ENCODE data around the gene MEIS1. TPM values are rescaled to one million over a fixed set of nuclear protein-coding genes. Genes with fewer than 3 reads are reported as not detected.

The MEIS1 gene
- total RNA-seq, 1 experiment from 2014 or later: 6.2 TPM

GRCh38 chr2:66526180-66526579, 91.3 kb downstream of the MEIS1 start:
- no peak overlapping the region for H3K27ac ChIP-seq
- no peak for DNase-seq (ENCODE audit: low read depth in 1 of 2, low spot score in 2 of 2)
- H3K36me3 ChIP-seq: no peaks in the 10 kb centered on the region
- no peaks in the 10 kb centered on the region; the same call in 1 of the 2 replicates for H3K9me3 ChIP-seq (replicated peaks)
- H3K4me1 ChIP-seq (replicated peaks): no peaks in the 10 kb centered on the region
- H3K4me3 ChIP-seq: no peak overlapping the region
- no peaks in the 10 kb centered on the region for H3K27me3 ChIP-seq (replicated peaks)

DNA sequence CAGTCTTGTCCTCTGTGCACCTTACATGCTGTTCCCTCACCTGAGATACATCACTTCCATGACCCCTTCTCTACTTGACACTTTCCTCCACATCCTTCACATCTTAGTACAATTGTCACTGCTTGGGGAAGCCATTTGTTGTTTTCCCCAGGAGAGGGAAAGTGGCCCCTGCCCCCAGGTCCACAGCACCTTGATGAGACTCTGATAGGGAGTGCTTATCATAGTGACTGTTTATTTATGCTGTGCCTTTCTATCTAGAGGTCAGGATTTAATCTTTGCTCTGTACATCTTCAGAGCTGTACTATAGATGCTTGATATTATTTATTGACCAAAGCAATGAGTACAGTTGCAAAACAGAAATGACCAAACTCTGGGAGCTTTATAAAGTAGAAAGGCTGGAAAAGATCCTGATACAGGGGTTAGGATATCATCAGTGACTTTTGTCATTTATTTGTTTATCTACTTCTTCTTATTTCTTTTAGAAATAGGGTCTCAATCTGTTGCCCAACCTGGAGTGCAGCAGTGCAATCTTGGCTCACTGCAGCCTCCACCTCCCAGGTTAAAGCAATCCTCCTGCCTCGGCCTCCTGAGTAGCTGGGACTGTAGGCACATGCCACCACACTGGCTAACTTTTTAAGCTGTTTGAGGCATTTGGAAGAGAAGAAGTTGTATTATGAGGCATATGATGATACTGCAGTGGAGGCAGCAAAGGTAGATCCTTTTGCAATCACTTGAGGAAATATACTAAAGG, 94.2 kb downstream of the MEIS1 start:
- Histone ChIP-seq H3K27ac (no peak overlapping the region), H3K27me3 (replicated peaks) (no peaks in the 10 kb centered on the region), H3K4me1 (replicated peaks) (no peaks in the 10 kb centered on the region), H3K4me3 (no peak overlapping the region), H3K36me3 (no peaks in the 10 kb centered on the region), H3K9me3 (replicated peaks) (no peaks in the 10 kb centered on the region)
- no peak for DNase-seq (ENCODE audit: low read depth in 1 of 2, low spot score in 2 of 2)

DNA sequence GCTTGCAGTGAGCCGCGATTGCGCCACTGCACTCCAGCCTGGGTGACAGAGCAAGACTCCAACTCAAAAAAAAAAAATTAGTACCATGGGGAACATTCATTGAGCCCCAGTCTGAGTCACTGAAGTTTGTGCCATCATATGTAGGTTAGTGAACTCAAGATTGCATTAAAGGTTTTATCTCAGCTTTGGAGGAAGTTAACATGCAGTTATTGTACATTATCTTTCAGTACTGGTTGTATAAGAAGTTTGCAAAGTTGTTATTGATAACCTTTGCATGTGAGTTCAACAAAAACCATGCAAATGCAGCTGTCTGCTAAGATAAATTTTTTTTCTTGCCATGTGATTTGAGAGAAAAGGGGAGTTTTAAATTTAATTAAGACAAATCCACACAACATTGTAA, 95.7 kb downstream of the MEIS1 start:
- H3K4me1 ChIP-seq (replicated peaks): no peaks in the 10 kb centered on the region
- H3K9me3 ChIP-seq (replicated peaks): no peaks in the 10 kb centered on the region
- no peaks in the 10 kb centered on the region for H3K36me3 ChIP-seq
- DNase-seq (ENCODE audit: low read depth in 1 of 2, low spot score in 2 of 2): no peak
- no peak overlapping the region for H3K27ac ChIP-seq
- H3K4me3 ChIP-seq: no peak overlapping the region
- no peaks in the 10 kb centered on the region for H3K27me3 ChIP-seq (replicated peaks)

DNA sequence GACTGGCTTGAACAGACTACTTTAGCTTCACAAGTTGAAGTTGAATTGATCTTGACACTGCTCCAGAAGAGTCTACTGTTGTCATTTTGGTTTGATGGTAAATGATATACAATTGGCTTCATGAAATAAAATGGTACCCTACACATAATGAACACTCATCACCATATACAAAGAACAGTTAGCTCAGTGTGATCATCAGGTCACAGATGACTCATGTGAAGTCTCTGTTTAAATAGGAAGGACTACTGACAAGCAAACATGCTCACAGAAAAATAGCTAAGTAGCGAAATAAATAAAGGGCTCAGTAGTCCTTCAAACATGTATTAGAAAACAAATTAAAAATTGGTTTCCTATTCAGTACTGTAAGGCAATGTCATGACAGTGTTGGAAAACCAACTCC, 96.2 kb downstream of the MEIS1 start:
- Histone ChIP-seq H3K27ac (no peak overlapping the region), H3K36me3 (no peaks in the 10 kb centered on the region), H3K27me3 (replicated peaks) (no peaks in the 10 kb centered on the region), H3K4me1 (replicated peaks) (no peaks in the 10 kb centered on the region), H3K9me3 (replicated peaks) (no peaks in the 10 kb centered on the region), H3K4me3 (no peak overlapping the region)
- DNase-seq (ENCODE audit: low read depth in 1 of 2, low spot score in 2 of 2): no peak

DNA sequence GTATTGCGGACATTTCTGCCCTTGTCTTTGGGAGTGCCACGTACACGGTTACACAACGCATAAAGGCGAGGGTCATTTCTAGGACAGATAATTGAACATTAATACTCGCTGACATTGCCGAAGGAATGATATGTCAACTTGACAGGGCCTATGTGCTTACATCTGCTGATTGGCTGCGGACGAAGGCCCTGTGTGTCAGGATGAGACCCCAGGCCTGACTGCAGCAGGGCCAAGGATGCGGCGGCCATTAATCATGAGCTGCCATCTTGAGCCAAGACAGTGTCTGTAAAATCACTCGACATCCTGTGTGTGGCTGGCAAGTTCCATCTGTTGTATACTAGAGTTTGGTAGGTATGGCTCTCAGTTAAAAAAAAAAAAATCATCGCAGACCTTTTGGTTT, 96.6 kb downstream of the MEIS1 start:
- Histone ChIP-seq H3K4me3 (no peak overlapping the region), H3K9me3 (replicated peaks) (no peaks in the 10 kb centered on the region), H3K36me3 (no peaks in the 10 kb centered on the region), H3K27ac (no peak overlapping the region), H3K27me3 (replicated peaks) (no peaks in the 10 kb centered on the region), H3K4me1 (replicated peaks) (no peaks in the 10 kb centered on the region)
- DNase-seq (ENCODE audit: low read depth in 1 of 2, low spot score in 2 of 2): no peak

GRCh38 chr2:66532972-66533868, 98.3 kb downstream of the MEIS1 start:
- Histone ChIP-seq H3K36me3 (no peaks in the 10 kb centered on the region), H3K27ac (no peak overlapping the region), H3K9me3 (replicated peaks) (no peaks in the 10 kb centered on the region), H3K4me3 (no peak overlapping the region), H3K4me1 (replicated peaks) (no peaks in the 10 kb centered on the region), H3K27me3 (replicated peaks) (no peaks in the 10 kb centered on the region)
- no peak for DNase-seq (ENCODE audit: low read depth in 1 of 2, low spot score in 2 of 2)

- H3K9me3 ChIP-seq (replicated peaks): no peaks in the 10 kb centered on the region
- no peaks in the 10 kb centered on the region for H3K4me1 ChIP-seq (replicated peaks)
- DNase-seq (ENCODE audit: low read depth in 1 of 2, low spot score in 2 of 2): no peak
- no peaks in the 10 kb centered on the region for H3K27me3 ChIP-seq (replicated peaks)
- H3K4me3 ChIP-seq: no peak overlapping the region
- no peak overlapping the region for H3K27ac ChIP-seq
- H3K36me3 ChIP-seq: no peaks in the 10 kb centered on the region
Observed at GRCh38 chr2:66534461-66534860, 99.5 kb downstream of the MEIS1 start.

GRCh38 chr2:66535574-66536289, 100.8 kb downstream of the MEIS1 start:
- H3K36me3 ChIP-seq: no peaks in the 10 kb centered on the region
- no peak overlapping the region for H3K27ac ChIP-seq
- H3K4me3 ChIP-seq: no peak overlapping the region
- H3K9me3 ChIP-seq (replicated peaks): no peaks in the 10 kb centered on the region
- no peaks in the 10 kb centered on the region for H3K4me1 ChIP-seq (replicated peaks)
- H3K27me3 ChIP-seq (replicated peaks): no peaks in the 10 kb centered on the region
- no peak for DNase-seq (ENCODE audit: low read depth in 1 of 2, low spot score in 2 of 2)

- no peak overlapping the region for H3K27ac ChIP-seq
- H3K4me3 ChIP-seq: no peak overlapping the region
- H3K36me3 ChIP-seq: no peaks in the 10 kb centered on the region
- no peak for DNase-seq (ENCODE audit: low read depth in 1 of 2, low spot score in 2 of 2)
- no peaks in the 10 kb centered on the region for H3K9me3 ChIP-seq (replicated peaks)
- no peaks in the 10 kb centered on the region for H3K27me3 ChIP-seq (replicated peaks)
- no peaks in the 10 kb centered on the region for H3K4me1 ChIP-seq (replicated peaks)
Observed at GRCh38 chr2:66536290-66536673, 101.4 kb downstream of the MEIS1 start.

DNA sequence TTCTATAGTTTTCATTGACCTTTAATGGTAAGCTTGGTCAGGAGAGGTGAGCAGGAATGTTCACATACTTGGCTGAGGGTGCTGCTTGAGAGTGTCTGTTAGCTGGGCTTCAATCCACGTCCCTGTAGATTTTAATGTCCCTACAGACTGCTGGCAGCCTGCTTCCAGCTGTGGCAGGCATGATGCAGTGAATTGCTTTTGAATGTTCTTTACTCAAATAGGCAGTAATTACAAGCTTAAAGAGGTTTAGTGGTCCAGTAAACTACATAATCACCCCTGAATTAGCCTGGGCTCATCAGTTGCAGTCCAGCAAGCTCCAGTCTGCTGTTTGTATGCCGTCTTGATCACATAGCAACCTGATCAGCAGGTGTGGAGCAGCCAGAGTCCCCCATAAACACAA, 102.1 kb downstream of the MEIS1 start:
- Histone ChIP-seq H3K27ac (no peak overlapping the region), H3K4me3 (no peak overlapping the region), H3K4me1 (replicated peaks) (no peaks in the 10 kb centered on the region), H3K9me3 (replicated peaks) (no peaks in the 10 kb centered on the region), H3K27me3 (replicated peaks) (no peaks in the 10 kb centered on the region), H3K36me3 (no peaks in the 10 kb centered on the region)
- no peak for DNase-seq (ENCODE audit: low read depth in 1 of 2, low spot score in 2 of 2)

- H3K36me3 ChIP-seq: no peaks in the 10 kb centered on the region
- no peaks in the 10 kb centered on the region for H3K4me1 ChIP-seq (replicated peaks)
- DNase-seq (ENCODE audit: low read depth in 1 of 2, low spot score in 2 of 2): no peak
- no peaks in the 10 kb centered on the region for H3K27me3 ChIP-seq (replicated peaks)
- H3K9me3 ChIP-seq (replicated peaks): no peaks in the 10 kb centered on the region
- no peak overlapping the region for H3K27ac ChIP-seq
- no peak overlapping the region for H3K4me3 ChIP-seq
Observed at GRCh38 chr2:66538291-66538690, 103.4 kb downstream of the MEIS1 start.

GRCh38 chr2:66539452-66539851, 104.5 kb downstream of the MEIS1 start:
- no peaks in the 10 kb centered on the region for H3K4me1 ChIP-seq (replicated peaks)
- no peak overlapping the region for H3K27ac ChIP-seq
- H3K9me3 ChIP-seq (replicated peaks): no peaks in the 10 kb centered on the region
- H3K27me3 ChIP-seq (replicated peaks): no peaks in the 10 kb centered on the region
- DNase-seq (ENCODE audit: low read depth in 1 of 2, low spot score in 2 of 2): no peak
- no peaks in the 10 kb centered on the region for H3K36me3 ChIP-seq
- H3K4me3 ChIP-seq: no peak overlapping the region

DNA sequence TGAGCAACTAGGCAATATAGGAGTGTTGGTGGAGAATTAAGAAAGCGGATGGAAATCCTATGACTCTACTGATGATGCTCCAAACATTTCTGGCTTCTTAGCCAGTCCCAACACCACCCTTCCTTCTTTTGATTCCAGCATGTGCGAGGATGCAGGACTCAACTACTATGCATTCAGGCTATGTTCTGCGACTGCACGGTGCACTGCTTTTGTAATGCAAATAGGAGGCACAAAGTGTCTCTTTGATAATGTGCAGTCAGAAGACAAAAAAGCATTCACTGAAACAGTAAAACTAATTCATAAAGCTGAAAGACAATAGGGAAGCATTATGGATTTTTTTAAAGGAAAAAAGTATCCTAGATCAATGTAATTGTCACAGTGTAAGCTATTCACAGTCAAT, 106.7 kb downstream of the MEIS1 start:
- no peak for DNase-seq (ENCODE audit: low read depth in 1 of 2, low spot score in 2 of 2)
- Histone ChIP-seq H3K27ac (no peak overlapping the region), H3K27me3 (replicated peaks) (no peaks in the 10 kb centered on the region), H3K4me3 (no peak overlapping the region), H3K36me3 (no peaks in the 10 kb centered on the region), H3K4me1 (replicated peaks) (no peaks in the 10 kb centered on the region), H3K9me3 (replicated peaks) (no peaks in the 10 kb centered on the region)

GRCh38 chr2:66543257-66543767, 108.4 kb downstream of the MEIS1 start:
- Histone ChIP-seq H3K27me3 (replicated peaks) (no peaks in the 10 kb centered on the region), H3K36me3 (no peaks in the 10 kb centered on the region), H3K4me3 (no peak overlapping the region), H3K27ac (no peak overlapping the region), H3K9me3 (replicated peaks) (no peaks in the 10 kb centered on the region), H3K4me1 (replicated peaks) (no peaks in the 10 kb centered on the region)
- DNase-seq (ENCODE audit: low read depth in 1 of 2, low spot score in 2 of 2): no peak

All from SJSA1 (cell line).